Keratinocyte (primary cell): Measurements from ENCODE around the gene CAPNS2. TPM values are rescaled to one million over a fixed set of nuclear protein-coding genes. Genes with fewer than 3 reads are reported as not detected.

Experiments
- DNase-seq: peaks from one replicate; pipeline ENCODE4 v3.0.0-alpha.2; 2011; ENCODE audit warnings: low read depth, missing footprints, low spot score
- FAIRE-seq: peaks from 2 replicates; lab custom pipeline; 2011; peaks lifted over from hg19 to GRCh38; lab: Jason Lieb, UNC
- H2AFZ ChIP-seq: 2 replicates; pipeline ENCODE4 v1.6.0; 2012; ENCODE audit warnings: low read length, control low read depth, inconsistent platforms; ENCODE audit not compliant: control insufficient read depth
- H3K27ac ChIP-seq: 2 replicates; pipeline ENCODE4 v1.5.1; 2011; ENCODE audit warnings: low read length; ENCODE audit not compliant: control insufficient read depth, insufficient read depth
- H3K27me3 ChIP-seq: 3 replicates; pipeline ENCODE4 v1.6.0; 2011; ENCODE audit warnings: low read length; ENCODE audit not compliant: control insufficient read depth, insufficient read depth; ENCODE audit errors: extremely low read depth
- H3K36me3 ChIP-seq, 2 experiments: 2 replicates in 1 of 2; 3 replicates in 1 of 2; pipeline ENCODE4 v1.5.1; 2011; ENCODE audit warnings: low read length in 2 of 2, mild to moderate bottlenecking in 1 of 2; ENCODE audit not compliant: control insufficient read depth in 2 of 2, insufficient read depth in 2 of 2; ENCODE audit errors: extremely low read depth in 1 of 2
- H3K4me1 ChIP-seq: 3 replicates; pipeline ENCODE4 v1.5.1; 2011; ENCODE audit warnings: low read length; ENCODE audit not compliant: control insufficient read depth, insufficient read depth; ENCODE audit errors: extremely low read depth
- H3K4me2 ChIP-seq: 3 replicates; pipeline ENCODE4 v1.6.0; 2011; ENCODE audit warnings: low read depth, low read length; ENCODE audit not compliant: control insufficient read depth, insufficient read depth; ENCODE audit errors: extremely low read depth
- H3K4me3 ChIP-seq, 3 experiments: fragments of 200-600 bp in 1 of 3; sonication (generic) in 1 of 3; 2 replicates in 2 of 3; 3 replicates in 1 of 3; pipeline ENCODE4 v1.5.1; 2011 to 2016; ENCODE audit warnings: low read length in 3 of 3, mild to moderate bottlenecking in 3 of 3, control low read depth in 2 of 3, inconsistent platforms in 1 of 3, low read depth in 1 of 3, mixed read lengths in 1 of 3, mixed run types in 1 of 3, moderate library complexity in 1 of 3; ENCODE audit not compliant: control insufficient read depth in 2 of 3, insufficient read depth in 2 of 3; ENCODE audit errors: extremely low read depth in 1 of 3
- H3K79me2 ChIP-seq: 2 replicates; pipeline ENCODE4 v1.6.0; 2012; ENCODE audit warnings: low read length; ENCODE audit not compliant: control insufficient read depth, insufficient read depth
- H3K9ac ChIP-seq: 3 replicates; pipeline ENCODE4 v1.6.0; 2011; ENCODE audit warnings: low read length; ENCODE audit not compliant: control insufficient read depth, insufficient read depth; ENCODE audit errors: extremely low read depth
- H3K9me1 ChIP-seq: 3 replicates; pipeline ENCODE4 v1.6.0; 2011; ENCODE audit warnings: low read length; ENCODE audit not compliant: control insufficient read depth, insufficient read depth; ENCODE audit errors: extremely low read depth
- H3K9me3 ChIP-seq: 2 replicates; pipeline ENCODE4 v1.5.1; 2012; ENCODE audit warnings: low read depth, low read length; ENCODE audit not compliant: control insufficient read depth
- H4K20me1 ChIP-seq: 3 replicates; pipeline ENCODE4 v1.6.0; 2011; ENCODE audit warnings: low read length; ENCODE audit not compliant: control insufficient read depth, insufficient read depth; ENCODE audit errors: extremely low read depth
- EZH2 ChIP-seq: IDR thresholded peaks from one replicate; pipeline ENCODE4 v1.6.1; 2012; ENCODE audit warnings: inconsistent platforms, mild to moderate bottlenecking, low read length, moderate library complexity
- dilution Hi-C: fragments of 300-500 bp; cut with MboI; formaldehyde crosslinking; loops from one replicate; pipeline ENCODE4 v1.7.0; 2020; ENCODE audit warnings: low sequenced_read_pairs; ENCODE audit not compliant: extremely low pct_ligation_motif_present
- polyA plus RNA-seq, 5 experiments: library from polyadenylated mRNA; depleted of rRNA in 3 of 5; stranded (reverse) in 3 of 5; stranded (forward) in 1 of 5; unstranded in 1 of 5; fragments of >200 nt; gene quantifications; 1 replicate in 1 of 5; 2 replicates in 3 of 5; 3 replicates in 1 of 5; pipeline versions ENCODE4 v1.2.1 to v1.2.3, GENCODE V29; 2011 to 2012; ENCODE audit warnings: missing spikeins in 2 of 5, low read depth in 1 of 5, low replicate concordance in 1 of 5
- TF ChIP-seq, protein P1 (sequence below), 3 experiments: IDR thresholded peaks in 1 of 3; conservative IDR thresholded peaks in 1 of 3; optimal IDR thresholded peaks in 1 of 3; 2 replicates in 2 of 3; 3 replicates in 1 of 3; pipeline versions ENCODE3 to v1.5.1; 2011; ENCODE audit warnings: low read length in 3 of 3, mild to moderate bottlenecking in 3 of 3, moderate library complexity in 2 of 3, control low read depth in 1 of 3, inconsistent platforms in 1 of 3; ENCODE audit not compliant: insufficient read depth in 2 of 3; ENCODE audit errors: extremely low read depth in 1 of 3

The CAPNS2 gene
- polyA plus RNA-seq, 1 donor (not counting 4 experiments of a cell fraction or from before 2014, with no cell fraction given): 70.5 TPM

DNA sequence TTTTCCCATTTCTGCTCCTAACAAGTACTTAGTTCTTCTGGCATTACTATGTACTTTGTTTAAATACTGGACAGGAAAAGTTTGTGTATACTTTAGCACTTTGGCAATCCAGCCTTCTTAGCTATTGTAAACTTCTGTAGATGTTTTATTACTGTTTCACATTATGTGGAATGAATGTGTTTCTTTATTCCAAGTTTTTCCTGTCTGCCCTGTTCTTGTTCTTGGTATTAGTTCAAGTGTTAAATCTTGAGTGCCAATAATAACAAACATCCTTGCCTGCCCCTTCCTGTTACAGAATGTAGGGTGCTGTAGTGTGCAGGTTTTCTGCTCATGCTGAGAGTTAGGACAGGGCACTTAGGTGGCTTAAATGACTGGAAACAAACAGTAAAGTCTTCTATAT is 7.3 kb upstream of the CAPNS2 start:
- no peak overlapping the region for H2AFZ ChIP-seq
- H4K20me1 ChIP-seq: no peaks in the 10 kb centered on the region
- DNase-seq (no peak), FAIRE-seq (peak; percentile 51)
- no peak overlapping the region for H3K4me3 ChIP-seq
- no peak overlapping the region for H3K9ac ChIP-seq
- peaks cover 24% of the 10 kb centered on the region for H3K4me1 ChIP-seq
- peaks cover 1 to 4% of the 10 kb centered on the region in 2 experiments for H3K36me3 ChIP-seq
- no peak overlapping the region for H3K4me2 ChIP-seq
- dilution Hi-C loops: no loop called here
- peaks cover 2% of the 10 kb centered on the region for H3K79me2 ChIP-seq
- TF ChIP-seq, protein P1, sequence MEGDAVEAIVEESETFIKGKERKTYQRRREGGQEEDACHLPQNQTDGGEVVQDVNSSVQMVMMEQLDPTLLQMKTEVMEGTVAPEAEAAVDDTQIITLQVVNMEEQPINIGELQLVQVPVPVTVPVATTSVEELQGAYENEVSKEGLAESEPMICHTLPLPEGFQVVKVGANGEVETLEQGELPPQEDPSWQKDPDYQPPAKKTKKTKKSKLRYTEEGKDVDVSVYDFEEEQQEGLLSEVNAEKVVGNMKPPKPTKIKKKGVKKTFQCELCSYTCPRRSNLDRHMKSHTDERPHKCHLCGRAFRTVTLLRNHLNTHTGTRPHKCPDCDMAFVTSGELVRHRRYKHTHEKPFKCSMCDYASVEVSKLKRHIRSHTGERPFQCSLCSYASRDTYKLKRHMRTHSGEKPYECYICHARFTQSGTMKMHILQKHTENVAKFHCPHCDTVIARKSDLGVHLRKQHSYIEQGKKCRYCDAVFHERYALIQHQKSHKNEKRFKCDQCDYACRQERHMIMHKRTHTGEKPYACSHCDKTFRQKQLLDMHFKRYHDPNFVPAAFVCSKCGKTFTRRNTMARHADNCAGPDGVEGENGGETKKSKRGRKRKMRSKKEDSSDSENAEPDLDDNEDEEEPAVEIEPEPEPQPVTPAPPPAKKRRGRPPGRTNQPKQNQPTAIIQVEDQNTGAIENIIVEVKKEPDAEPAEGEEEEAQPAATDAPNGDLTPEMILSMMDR (optimal IDR thresholded peaks at IDR 0.05 in 1 of 3, IDR thresholded peaks at IDR 0.05 in 1 of 3, conservative IDR thresholded peaks at IDR 0.05 in 1 of 3; ENCODE audit: extremely low read depth in 1 of 3, insufficient read depth in 2 of 3, low read length in 3 of 3): no peak
- TF ChIP-seq EZH2: no peak
- no peaks in the 10 kb centered on the region for H3K27me3 ChIP-seq
- H3K9me1 ChIP-seq: no peaks in the 10 kb centered on the region
- H3K9me3 ChIP-seq: no peaks in the 10 kb centered on the region
- H3K27ac ChIP-seq: no peak overlapping the region

DNA sequence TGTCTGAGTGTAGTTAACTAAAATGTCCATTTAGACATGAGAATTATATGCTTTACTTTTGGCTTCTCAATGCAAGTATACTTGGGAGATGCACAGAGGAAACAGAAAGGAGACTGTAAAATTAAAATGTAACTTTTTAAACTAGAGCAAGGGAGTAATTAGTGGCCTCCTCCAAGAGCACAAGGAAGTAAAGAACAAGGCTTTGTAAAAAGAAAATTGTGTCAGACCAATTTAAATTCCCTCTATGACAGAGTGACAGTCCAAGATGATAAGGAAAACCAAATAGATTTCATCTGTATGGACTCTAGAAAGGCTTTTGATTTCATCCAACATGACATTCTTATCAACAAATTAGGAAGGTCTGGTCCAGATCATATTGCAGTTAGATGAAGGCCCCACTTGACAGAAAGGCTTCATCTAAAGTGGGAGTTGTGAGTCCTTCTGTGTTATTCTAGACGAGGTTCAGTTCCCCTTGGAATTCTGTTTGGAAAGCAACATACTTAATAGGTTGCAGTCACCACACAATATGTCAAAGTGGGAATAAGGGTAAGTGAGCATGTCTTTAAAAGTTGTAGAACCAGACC is 6.5 kb upstream of the CAPNS2 start:
- no peak overlapping the region for H3K27ac ChIP-seq
- no peaks in the 10 kb centered on the region for H3K9me1 ChIP-seq
- TF ChIP-seq EZH2: no peak
- TF ChIP-seq, protein P1 (optimal IDR thresholded peaks at IDR 0.05 in 1 of 3, IDR thresholded peaks at IDR 0.05 in 1 of 3, conservative IDR thresholded peaks at IDR 0.05 in 1 of 3; ENCODE audit: extremely low read depth in 1 of 3, insufficient read depth in 2 of 3, low read length in 3 of 3): no peak
- no peaks in the 10 kb centered on the region for H3K9me3 ChIP-seq
- no peak overlapping the region for H3K4me2 ChIP-seq
- no peak overlapping the region for H3K9ac ChIP-seq
- H3K4me1 ChIP-seq: peaks cover 26% of the 10 kb centered on the region
- dilution Hi-C loops: no loop called here
- H2AFZ ChIP-seq: no peak overlapping the region
- H3K36me3 ChIP-seq: peaks cover 0 to 4% of the 10 kb centered on the region in 2 experiments
- DNase-seq (no peak), FAIRE-seq (peak; percentile 29)
- H3K4me3 ChIP-seq: no peak overlapping the region
- H4K20me1 ChIP-seq: no peaks in the 10 kb centered on the region
- no peaks in the 10 kb centered on the region for H3K79me2 ChIP-seq
- H3K27me3 ChIP-seq: no peaks in the 10 kb centered on the region
